B cell (primary cell): ENCODE data around the gene SLC30A1. TPM values are rescaled to one million over a fixed set of nuclear protein-coding genes. Genes with fewer than 3 reads are reported as not detected.

ENCODE experiments used
- ATAC-seq: fragments of 200-7000 bp; cut with Tn5 transposase; one replicate; pipeline ENCODE4 v1.10.0; 2021; ENCODE audit warnings: low read depth, mild to moderate bottlenecking, moderate number of reproducible peaks, moderate library complexity
- CTCF ChIA-PET: fragments of 350-600 bp; sonication (Branson Sonifier 250); formaldehyde crosslinking; loops from one replicate; lab custom pipeline; 2021; ENCODE audit warnings: antibody characterized with exemption, inconsistent platforms; lab: Charles Lee
- POLR2A ChIA-PET: fragments of 350-600 bp; sonication (Branson Sonifier 250); formaldehyde crosslinking; loops from one replicate; lab custom pipeline; 2021; ENCODE audit warnings: antibody characterized with exemption; lab: Charles Lee
- DNase-seq: peaks from one replicate; pipeline ENCODE4 v3.0.0; 2013
- H2AFZ ChIP-seq: 2 replicates; pipeline ENCODE4 v1.6.1; 2012; ENCODE audit warnings: mild to moderate bottlenecking, low read depth, low read length; ENCODE audit not compliant: insufficient read depth, poor library complexity, severe bottlenecking
- H3K27ac ChIP-seq, 2 donors: 1 replicate in 1 of 2; 2 replicates in 1 of 2; pipeline ENCODE4 v1.5.1; 2012 to 2013; ENCODE audit warnings: low read length in 2 of 2, mild to moderate bottlenecking in 2 of 2, moderate library complexity in 1 of 2
- H3K27me3 ChIP-seq, 4 experiments: fragments of 200-600 bp in 1 of 4; sonication (generic) in 1 of 4; replicated peaks in 1 of 4; 1 replicate in 2 of 4; 2 replicates in 2 of 4; pipeline versions ENCODE4 v1.6.1 to v1.7.0; 2013 to 2016; ENCODE audit warnings: low read length in 3 of 4, mild to moderate bottlenecking in 2 of 4, mixed read lengths in 1 of 4, moderate library complexity in 1 of 4; ENCODE audit not compliant: insufficient read depth in 4 of 4, control insufficient read depth in 3 of 4; ENCODE audit errors: control extremely low read depth in 1 of 4
- H3K36me3 ChIP-seq, 2 experiments: replicated peaks in 1 of 2; 1 replicate in 1 of 2; 2 replicates in 1 of 2; pipeline versions ENCODE4 v1.6.1 to v1.7.1; 2013; ENCODE audit warnings: low read length in 1 of 2; ENCODE audit not compliant: insufficient read depth in 2 of 2, control insufficient read depth in 1 of 2; ENCODE audit errors: control extremely low read depth in 1 of 2, extremely low read depth in 1 of 2
- H3K4me1 ChIP-seq, 2 donors: fragments of 200-600 bp in 1 of 2; sonication (generic) in 1 of 2; 1 replicate in 1 of 2; 2 replicates in 1 of 2; pipeline versions ENCODE4 v1.5.1 to v1.6.1; 2013 to 2017; ENCODE audit warnings: low read length in 2 of 2; ENCODE audit not compliant: control insufficient read depth in 2 of 2, insufficient read depth in 2 of 2
- H3K4me2 ChIP-seq: replicated peaks from 2 replicates; pipeline ENCODE3; 2012; ENCODE audit warnings: mild to moderate bottlenecking, low read depth, low read length; ENCODE audit not compliant: poor library complexity, severe bottlenecking
- H3K4me3 ChIP-seq, 5 experiments: fragments of 200-600 bp in 1 of 5; sonication (generic) in 1 of 5; 1 replicate in 3 of 5; 2 replicates in 2 of 5; pipeline versions ENCODE4 v1.5.1 to v1.7.0; 2011 to 2016; ENCODE audit warnings: low read length in 4 of 5, mild to moderate bottlenecking in 4 of 5, low read depth in 2 of 5, control low read depth in 1 of 5, moderate library complexity in 1 of 5; ENCODE audit not compliant: insufficient read depth in 1 of 5; ENCODE audit errors: control extremely low read depth in 1 of 5, extremely low read depth in 1 of 5
- H3K79me2 ChIP-seq: fragments of 200-600 bp; sonication (generic); one replicate; pipeline ENCODE4 v1.6.0; 2016; ENCODE audit warnings: low read length; ENCODE audit not compliant: control insufficient read depth, insufficient read depth
- H3K9ac ChIP-seq: fragments of 200-600 bp; sonication (generic); 2 replicates; pipeline ENCODE4 v1.6.1; 2017; ENCODE audit warnings: mild to moderate bottlenecking, low read length, moderate library complexity
- H3K9me3 ChIP-seq, 3 donors: one replicate each; pipeline versions ENCODE4 v1.6.1 to v1.7.1; 2013; ENCODE audit warnings: low read length in 2 of 3; ENCODE audit not compliant: control insufficient read depth in 2 of 3, insufficient read depth in 1 of 3; ENCODE audit errors: control extremely low read depth in 1 of 3
- H4K20me1 ChIP-seq: 2 replicates; pipeline ENCODE4 v1.6.0; 2012; ENCODE audit warnings: mild to moderate bottlenecking, low read length; ENCODE audit not compliant: insufficient read depth, control insufficient read depth, poor library complexity, severe bottlenecking
- H3K27ac Mint-ChIP-seq: one replicate; pipeline ENCODE4 v1.8.0; 2021; ENCODE audit warnings: mixed read lengths
- H3K27me3 Mint-ChIP-seq: one replicate; pipeline ENCODE4 v1.8.0; 2021; ENCODE audit warnings: mixed read lengths
- H3K4me1 Mint-ChIP-seq: one replicate; pipeline ENCODE4 v1.8.0; 2021; ENCODE audit warnings: mixed read lengths
- H3K4me3 Mint-ChIP-seq: one replicate; pipeline ENCODE4 v1.8.0; 2021; ENCODE audit warnings: mixed read lengths
- H3K9me3 Mint-ChIP-seq: one replicate; pipeline ENCODE4 v1.8.0; 2022; ENCODE audit warnings: mixed read lengths; ENCODE audit not compliant: insufficient read depth
- CTCF ChIP-seq: fragments of 200-600 bp; IDR thresholded peaks from one replicate; pipeline ENCODE4 v1.8.0; 2022; ENCODE audit warnings: antibody characterized with exemption, mild to moderate bottlenecking
- EZH2 ChIP-seq: IDR thresholded peaks from 2 replicates; pipeline ENCODE4 v1.6.1; 2012; ENCODE audit warnings: borderline replicate concordance, low read depth, mild to moderate bottlenecking, moderate library complexity, low read length; ENCODE audit not compliant: insufficient read depth, poor library complexity, severe bottlenecking
- WGBS: methylation state at CpG from one replicate; pipeline ENCODE4 v1.1.5; 2013; ENCODE audit warnings: missing lambda C conversion rate; ENCODE audit not compliant: insufficient coverage; 5-methylcytosine and 5-hydroxymethylcytosine counted together
- intact Hi-C: fragments of 100-400 bp; cut with micrococcal nuclease; formaldehyde crosslinking; loops from one replicate; pipeline ENCODE4 v1.10.0; 2022
- polyA plus RNA-seq: library from polyadenylated mRNA; depleted of rRNA; stranded (reverse); fragments of >200 nt; gene quantifications from 2 replicates; pipeline ENCODE4 v1.2.3, GENCODE V29; 2012
- total RNA-seq, 2 donors: library from RNA; stranded (reverse); fragments of 120-200 nt in 1 of 2; gene quantifications; 1 replicate in 1 of 2; 2 replicates in 1 of 2; pipeline versions ENCODE4 v1.2.3 to v1.2.4, GENCODE V29; 2013 to 2022

Gene SLC30A1
- total and polyA plus RNA-seq, 2 donors (not counting 1 experiment from before 2014, with no cell fraction given) = 1.7 to 12.2 TPM

- H3K4me2 ChIP-seq = no peak overlapping the region
- no peak overlapping the region for H3K4me3 ChIP-seq
- no peak overlapping the region for H3K27ac Mint-ChIP-seq
- no peaks in the 10 kb centered on the region for H3K9me3 Mint-ChIP-seq
- H3K27ac ChIP-seq = no peak overlapping the region
- peaks cover 17 to 25% of the 10 kb centered on the region in 2 donors for H3K4me1 ChIP-seq
- no peaks in the 10 kb centered on the region for H3K27me3 ChIP-seq
- intact Hi-C loops = no loop called here
- ATAC-seq (no peak), DNase-seq (no peak)
- H3K9ac ChIP-seq = no peak overlapping the region
- no peak overlapping the region for H3K4me3 Mint-ChIP-seq
- H3K79me2 ChIP-seq = no peaks in the 10 kb centered on the region
- peaks cover 21% of the 10 kb centered on the region for H3K4me1 Mint-ChIP-seq
- ChIA-PET CTCF (interaction anchor here (2.2 kb wide), 1 partner anchor 10 kb away, joined by 10 read pairs; no protein-coding TSS in a partner anchor), POLR2A (no interaction called here)
- TF ChIP-seq EZH2 (no peak), CTCF (no peak)
- H2AFZ ChIP-seq = no peak overlapping the region
- H3K9me3 ChIP-seq = peaks cover 0 to 4% (median 0%) of the 10 kb centered on the region in 3 donors
- WGBS = 98% methylated on average over 9 of the region's 10 CpGs
- H4K20me1 ChIP-seq = no peaks in the 10 kb centered on the region
- H3K27me3 Mint-ChIP-seq = peaks cover 3% of the 10 kb centered on the region
- no peaks in the 10 kb centered on the region for H3K36me3 ChIP-seq
Measured at GRCh38 chr1:211524521-211524920, 54.4 kb downstream of the SLC30A1 start.

- Histone ChIP-seq H4K20me1 (no peaks in the 10 kb centered on the region), H3K4me1 (peaks cover 30 to 37% of the 10 kb centered on the region in 2 donors), H3K79me2 (no peaks in the 10 kb centered on the region), H3K9ac (no peak overlapping the region), H3K4me2 (no peak overlapping the region), H3K4me3 (no peak overlapping the region), H3K9me3 (peaks cover 0 to 10% (median 0%) of the 10 kb centered on the region in 3 donors), H3K36me3 (no peaks in the 10 kb centered on the region), H2AFZ (no peak overlapping the region), H3K27ac (no peak overlapping the region), H3K27me3 (no peaks in the 10 kb centered on the region)
- Mint-ChIP-seq H3K4me1 (peaks cover 34% of the 10 kb centered on the region), H3K27ac (no peak overlapping the region), H3K27me3 (no peaks in the 10 kb centered on the region), H3K9me3 (no peaks in the 10 kb centered on the region), H3K4me3 (no peak overlapping the region)
- intact Hi-C loops = no loop called here
- WGBS = no CpG with 5 or more reads among the region's 6 CpGs
- DNase-seq (no peak), ATAC-seq (no peak)
- TF ChIP-seq CTCF = no peak
- TF ChIP-seq EZH2 = no peak
- POLR2A ChIA-PET = no interaction called here
- CTCF ChIA-PET = interaction anchor here (1.3 to 1.4 kb wide), 2 partner anchors 10 to 43 kb away, joined by 3 read pairs; no protein-coding TSS in a partner anchor
Measured at GRCh38 chr1:211522804-211523203, 56.2 kb downstream of the SLC30A1 start.

Other genes starting within 250 kb of the SLC30A1 start
- gene RD3, start 87.0 kb downstream of the SLC30A1 start, total RNA-seq = not detected in 2 replicates
- gene RD3, start 87.0 kb downstream of the SLC30A1 start, polyA plus RNA-seq = not detected in 2 replicates
- 0.32 TPM in 1 of 2 replicates, not detected in the other for gene NEK2, start 96.5 kb upstream of the SLC30A1 start, total RNA-seq
- 0.09 and 0.12 TPM in 2 replicates for gene NEK2, start 96.5 kb upstream of the SLC30A1 start, polyA plus RNA-seq